ENCODE results near the gene ZNF644.
"Not testable (repeated sequence)": the region's sequence is repeated elsewhere in the genome, so short reads cannot be mapped to it uniquely, and the experiment has no call there.

Gene ZNF644

DNA sequence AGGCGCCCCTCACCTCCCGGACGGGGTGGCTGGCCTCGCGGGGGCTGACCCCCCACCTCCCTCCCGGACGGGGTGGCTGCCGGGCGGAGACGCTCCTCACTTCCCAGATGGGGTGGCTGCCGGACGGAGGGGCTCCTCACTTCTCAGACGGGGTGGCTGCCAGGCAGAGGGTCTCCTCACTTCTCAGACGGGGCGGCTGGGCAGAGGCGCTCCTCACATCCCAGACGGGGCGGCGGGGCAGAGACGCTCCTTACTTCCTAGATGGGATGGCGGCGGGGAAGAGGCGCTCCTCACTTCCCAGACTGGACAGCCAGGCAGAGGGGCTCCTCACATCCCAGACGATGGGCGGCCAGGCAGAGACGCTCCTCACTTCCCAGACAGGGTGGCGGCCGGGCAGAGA lies 130.1 kb downstream of the ZNF644 start:
- H3K4me1 ChIP-seq (ENCODE audit: insufficient read depth, low read length); H3K27ac ChIP-seq (ENCODE audit: low read length); H3K9me3 ChIP-seq (ENCODE audit: insufficient read depth, low read depth, low read length); H3K4me3 ChIP-seq (ENCODE audit: low read length); H3K27me3 ChIP-seq (ENCODE audit: insufficient read depth, low read length); H3K9ac ChIP-seq (ENCODE audit: low read depth, low read length); H3K36me3 ChIP-seq (ENCODE audit: insufficient read depth, low read depth, low read length): not testable (repeated sequence)

DNA sequence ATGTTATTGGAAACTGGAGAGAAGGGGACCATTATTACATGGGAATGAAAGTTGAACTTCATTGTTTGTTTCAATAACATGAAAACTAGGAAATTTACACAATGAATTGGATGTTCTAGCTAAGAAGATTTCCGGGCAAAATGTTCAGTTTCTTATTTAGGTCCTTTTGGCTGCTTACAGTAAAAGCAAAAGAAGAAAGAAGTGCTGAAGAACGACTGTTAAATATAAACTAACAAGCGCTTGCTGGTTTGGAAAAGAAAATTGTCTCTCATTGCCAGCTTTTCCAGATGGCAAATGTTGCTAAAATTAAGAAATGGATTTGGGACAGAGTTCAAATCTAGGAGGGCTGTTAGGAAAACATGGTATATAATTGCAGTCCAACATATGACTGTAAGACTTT lies 139.6 kb downstream of the ZNF644 start:
- no peaks in the 10 kb centered on the region for H3K27me3 ChIP-seq (ENCODE audit: insufficient read depth, low read length)
- no peak overlapping the region for H3K27ac ChIP-seq (ENCODE audit: low read length)
- no peak overlapping the region for H3K4me3 ChIP-seq (ENCODE audit: low read length)
- peaks cover 33% of the 10 kb centered on the region for H3K9me3 ChIP-seq (ENCODE audit: insufficient read depth, low read depth, low read length)
- H3K36me3 ChIP-seq (ENCODE audit: insufficient read depth, low read depth, low read length), result no peaks in the 10 kb centered on the region
- H3K9ac ChIP-seq (ENCODE audit: low read depth, low read length), result no peak overlapping the region
- no peaks in the 10 kb centered on the region for H3K4me1 ChIP-seq (ENCODE audit: insufficient read depth, low read length)

DNA sequence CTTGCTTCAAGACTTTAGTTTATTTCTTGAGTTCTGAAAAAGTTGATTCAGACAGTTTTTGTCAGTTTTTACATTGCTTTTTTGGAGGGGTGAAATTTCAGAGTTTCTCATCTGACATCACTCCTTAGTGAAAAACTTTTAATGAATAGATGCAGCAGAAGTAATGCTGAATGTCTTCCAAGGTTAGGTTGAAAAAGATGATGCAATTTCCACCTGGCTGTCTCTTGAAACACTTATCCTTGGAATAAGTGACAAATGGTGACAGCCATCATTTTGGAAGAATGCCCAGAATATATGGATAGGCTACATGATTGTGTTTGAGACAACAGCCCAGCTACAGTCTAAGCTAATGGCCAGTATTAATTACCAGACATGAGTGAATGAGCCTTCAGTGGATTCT lies 140.8 kb downstream of the ZNF644 start:
- Histone ChIP-seq H3K36me3 (ENCODE audit: insufficient read depth, low read depth, low read length) (no peaks in the 10 kb centered on the region), H3K9me3 (ENCODE audit: insufficient read depth, low read depth, low read length) (peaks cover 33% of the 10 kb centered on the region), H3K4me3 (ENCODE audit: low read length) (no peak overlapping the region), H3K27me3 (ENCODE audit: insufficient read depth, low read length) (no peaks in the 10 kb centered on the region), H3K4me1 (ENCODE audit: insufficient read depth, low read length) (no peaks in the 10 kb centered on the region), H3K27ac (ENCODE audit: low read length) (no peak overlapping the region), H3K9ac (ENCODE audit: low read depth, low read length) (no peak overlapping the region)

DNA sequence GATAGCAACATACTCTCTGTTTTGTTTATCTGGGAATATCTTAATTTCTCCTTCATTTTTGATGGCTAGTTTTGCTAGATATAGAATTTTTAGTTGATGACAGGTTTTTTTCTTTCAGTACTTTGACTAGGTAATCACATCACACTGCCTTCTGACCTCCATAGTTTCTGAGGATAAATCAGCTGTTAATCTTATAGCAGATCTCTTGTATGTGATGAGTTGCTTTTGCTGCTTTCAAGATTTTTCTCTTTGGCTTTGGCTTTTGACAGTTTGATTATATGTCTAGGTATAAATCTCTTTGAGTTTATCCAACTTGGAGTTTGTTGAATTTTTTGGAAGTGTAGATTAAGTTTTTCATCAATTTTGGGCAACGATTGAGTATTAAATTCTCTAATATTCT lies 142.6 kb downstream of the ZNF644 start:
- peaks cover 36% of the 10 kb centered on the region for H3K9me3 ChIP-seq (ENCODE audit: insufficient read depth, low read depth, low read length)

DNA sequence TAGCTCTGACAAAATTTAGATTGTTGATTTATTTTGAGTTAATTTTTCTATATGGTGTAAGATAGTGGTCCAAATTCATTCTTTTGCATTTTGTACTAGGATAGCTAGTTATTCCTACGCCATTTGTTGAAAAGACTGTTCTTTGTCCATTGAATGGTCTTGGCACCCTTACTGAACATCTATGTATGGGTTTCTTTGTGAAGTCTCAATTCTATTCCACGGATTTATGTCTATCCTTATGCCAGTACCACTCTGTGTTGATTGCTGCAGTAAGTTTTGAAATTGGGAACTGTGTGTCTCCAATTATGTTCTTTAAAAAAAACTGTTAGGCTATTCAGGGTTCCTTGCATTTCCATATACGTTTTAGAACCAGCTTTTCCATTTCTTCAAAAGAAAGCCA lies 145.7 kb downstream of the ZNF644 start:
- Histone ChIP-seq H3K4me1 (ENCODE audit: insufficient read depth, low read length) (no peaks in the 10 kb centered on the region), H3K9ac (ENCODE audit: low read depth, low read length) (no peak overlapping the region), H3K27me3 (ENCODE audit: insufficient read depth, low read length) (no peaks in the 10 kb centered on the region), H3K27ac (ENCODE audit: low read length) (no peak overlapping the region), H3K36me3 (ENCODE audit: insufficient read depth, low read depth, low read length) (no peaks in the 10 kb centered on the region), H3K9me3 (ENCODE audit: insufficient read depth, low read depth, low read length) (peaks cover 32% of the 10 kb centered on the region), H3K4me3 (ENCODE audit: low read length) (no peak overlapping the region)

More for the DNA sequence above, 142.6 kb downstream of the ZNF644 start:
- Histone ChIP-seq H3K27ac (ENCODE audit: low read length) (no peak overlapping the region), H3K36me3 (ENCODE audit: insufficient read depth, low read depth, low read length) (no peaks in the 10 kb centered on the region), H3K4me3 (ENCODE audit: low read length) (no peak overlapping the region), H3K9ac (ENCODE audit: low read depth, low read length) (no peak overlapping the region), H3K4me1 (ENCODE audit: insufficient read depth, low read length) (no peaks in the 10 kb centered on the region), H3K27me3 (ENCODE audit: insufficient read depth, low read length) (no peaks in the 10 kb centered on the region)
